SW480 (cell line): ENCODE measurements around the gene C11orf16.
"Not testable (repeated sequence)": the region's sequence is repeated elsewhere in the genome, so short reads cannot be mapped to it uniquely, and the experiment has no call there.

Source experiments
- DNase-seq: peaks from one replicate; pipeline ENCODE4 v3.0.0-alpha.2; 2016; ENCODE audit warnings: low spot score

Gene C11orf16

GRCh38 chr11:8932564-8933180, at the start of gene C11orf16:
Gene C11orf16 (minus strand): TSS chr11:8932947. CDS start chr11:8932308, 639 bp downstream.
- DNase-seq = no peak

GRCh38 chr11:8980485-8980884, 47.7 kb upstream of the C11orf16 start:
- no peak for DNase-seq

- not testable (repeated sequence) for DNase-seq
These were observed 46.6 kb upstream of the C11orf16 start for GRCh38 chr11:8979365-8979764.

- no peak for DNase-seq
These were observed 40.4 kb upstream of the C11orf16 start for GRCh38 chr11:8973121-8973520.

- no peak for DNase-seq
These were observed 39.2 kb upstream of the C11orf16 start for GRCh38 chr11:8971924-8972316.

GRCh38 chr11:8971196-8971923, 38.6 kb upstream of the C11orf16 start:
- no peak for DNase-seq

- DNase-seq = no peak
These were observed 34.4 kb upstream of the C11orf16 start for GRCh38 chr11:8967184-8967583.

GRCh38 chr11:8964324-8965320, 31.9 kb upstream of the C11orf16 start, which contains the start of gene TMEM9B:
Gene TMEM9B (minus strand): TSS chr11:8964442. CDS start chr11:8964313, 129 bp downstream.
- DNase-seq = peak; percentile 94

GRCh38 chr11:8963569-8964323, 31.0 kb upstream of the C11orf16 start:
- peak; percentile 83 for DNase-seq

GRCh38 chr11:8962841-8963240, 30.1 kb upstream of the C11orf16 start:
- DNase-seq = no peak

- DNase-seq = no peak
These were observed 28.7 kb upstream of the C11orf16 start for GRCh38 chr11:8961401-8961800.

- peak; percentile 75 for DNase-seq
These were observed 26.9 kb upstream of the C11orf16 start for GRCh38 chr11:8959546-8960166.

- DNase-seq = no peak
These were observed 24.1 kb upstream of the C11orf16 start for GRCh38 chr11:8956860-8957259.

GRCh38 chr11:8948886-8949285, 16.1 kb upstream of the C11orf16 start:
- no peak for DNase-seq

GRCh38 chr11:8947230-8947943, 14.6 kb upstream of the C11orf16 start:
- DNase-seq = no peak

GRCh38 chr11:8942518-8943066, 9.8 kb upstream of the C11orf16 start, which contains the start of gene ASCL3:
Gene ASCL3 (minus strand): TSS chr11:8943016. CDS start chr11:8938161, 4,855 bp downstream.
- no peak for DNase-seq

- DNase-seq = no peak
These were observed 8.8 kb upstream of the C11orf16 start for GRCh38 chr11:8941341-8942103.

- no peak for DNase-seq
These were observed 4.9 kb upstream of the C11orf16 start for GRCh38 chr11:8937659-8938058.

- DNase-seq = no peak
These were observed 4.4 kb upstream of the C11orf16 start for GRCh38 chr11:8937159-8937558.
